SIG-M5 treated with dmso at 0.1 percent for 504 hours (cell line): ENCODE results near the gene PHOX2A.
"Not testable (repeated sequence)": the region's sequence is repeated elsewhere in the genome, so short reads cannot be mapped to it uniquely, and the experiment has no call there.

ENCODE experiments used
- DNase-seq: peaks from one replicate; lab custom pipeline; 2025; ENCODE audit not compliant: unreplicated experiment; lab: John Stamatoyannopoulos, UW

PHOX2A gene

DNA sequence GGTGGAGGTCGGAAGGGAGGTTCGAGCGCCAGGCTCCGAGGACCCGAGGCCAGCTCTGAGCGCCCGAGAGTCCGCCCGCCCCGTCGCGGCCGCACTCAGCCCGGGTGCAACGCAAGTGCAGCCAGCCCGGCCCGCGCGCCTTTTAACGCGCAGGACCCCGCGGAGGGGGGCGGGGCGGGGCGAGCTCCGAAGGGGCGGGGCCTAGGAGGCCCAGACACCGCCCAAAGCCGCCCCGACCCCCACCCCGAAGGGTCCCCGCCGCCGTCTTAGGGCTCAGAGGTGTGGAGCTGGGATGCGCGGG is at the start of gene PHOX2A:
Gene PHOX2A (minus strand): TSS at position 117 of the 301 bp plus-strand sequence. CDS start 172 bp downstream, outside the sequence.
- DNase-seq, result no peak

DNA sequence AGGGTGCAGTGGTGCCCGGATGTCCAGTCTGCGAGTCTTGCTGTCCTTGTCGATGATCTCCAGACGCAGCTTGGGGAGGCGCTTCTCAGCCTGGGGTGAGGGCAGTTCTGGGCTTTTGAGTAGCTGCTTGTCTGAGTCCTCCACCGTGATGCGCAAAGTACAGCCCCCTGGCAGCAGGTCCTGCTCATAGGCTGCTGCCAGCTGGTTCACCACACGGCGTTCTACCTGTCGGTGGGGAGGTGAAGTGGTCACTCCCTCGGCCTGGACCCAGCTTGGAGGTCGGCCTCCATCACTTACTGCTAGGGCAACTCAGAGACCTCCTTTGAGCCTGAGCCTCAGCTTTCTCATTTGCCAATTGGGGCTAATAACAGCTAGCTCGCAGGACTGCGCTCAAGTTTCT is 49.4 kb upstream of the PHOX2A start:
- DNase-seq, result no peak

DNA sequence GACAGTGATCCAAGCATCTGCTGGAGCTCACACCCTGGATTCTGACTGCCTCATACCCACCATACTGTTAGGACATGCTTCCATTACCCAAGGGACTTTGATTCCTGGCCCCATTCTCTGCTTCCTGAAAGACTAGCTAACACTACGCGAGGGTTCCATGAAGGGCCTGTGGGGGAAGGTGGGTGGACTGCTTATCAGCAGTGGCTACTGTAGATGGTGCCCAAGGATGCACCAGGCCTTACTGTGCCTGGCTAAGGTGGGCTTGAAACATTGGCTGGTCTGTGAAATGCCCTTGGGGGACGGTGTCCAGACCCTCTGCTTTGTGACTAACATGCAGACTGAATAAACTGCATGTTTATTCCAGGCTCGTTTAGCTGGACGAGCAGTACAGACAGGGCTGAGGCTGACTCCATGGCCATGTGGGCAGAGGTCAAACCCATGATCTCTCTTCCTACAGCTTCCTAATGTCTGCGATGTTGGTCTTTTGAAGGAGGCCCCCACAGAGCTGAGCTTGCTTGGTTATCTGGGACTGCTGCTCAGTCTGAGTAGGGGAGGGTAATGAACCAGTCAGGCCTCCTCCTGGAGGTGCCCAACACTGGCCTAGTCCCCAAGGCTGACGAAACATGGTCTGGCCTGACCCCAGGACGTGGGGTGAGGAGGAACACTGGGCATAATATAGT is 48.3 kb upstream of the PHOX2A start:
- DNase-seq, result no peak

DNA sequence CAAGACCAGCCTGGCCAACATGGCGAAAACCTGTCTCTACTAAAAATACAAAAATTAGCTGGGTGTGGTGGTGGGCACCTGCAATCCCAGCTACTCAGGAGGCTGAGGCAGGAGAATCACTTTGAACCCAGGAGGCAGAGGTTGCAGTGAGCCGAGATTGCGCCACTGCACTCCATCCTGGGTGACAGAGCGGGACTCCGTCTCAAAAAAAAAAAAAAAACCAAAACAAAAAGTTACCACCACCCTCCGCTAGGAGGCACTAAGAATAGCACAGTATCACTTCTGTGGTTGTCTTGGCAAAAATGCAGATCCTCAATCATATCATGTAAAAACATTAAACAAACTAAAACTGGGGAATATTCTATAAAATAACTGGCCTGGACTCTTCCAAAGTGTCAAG is 46.8 kb upstream of the PHOX2A start:
- DNase-seq, result peak; percentile 3

DNA sequence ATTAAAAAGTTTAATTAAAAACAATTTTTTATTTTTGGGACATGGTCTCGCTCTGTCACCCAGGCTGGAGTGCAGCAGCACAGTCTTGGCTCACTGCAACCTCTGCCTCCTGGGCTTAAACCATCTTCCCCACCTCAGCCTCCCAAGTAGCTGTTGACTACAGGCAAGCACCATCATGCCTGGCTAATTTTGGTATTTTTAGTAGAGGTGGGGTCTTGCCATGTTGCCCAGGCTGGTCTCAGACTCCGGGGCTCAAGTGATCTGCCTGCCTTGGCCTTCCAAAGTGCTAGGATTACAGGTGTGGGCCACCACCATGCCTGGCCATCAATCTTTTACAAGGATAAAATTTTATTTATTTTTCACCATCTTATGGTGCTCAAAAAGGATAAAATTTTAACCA is 43.3 kb upstream of the PHOX2A start:
- no peak for DNase-seq

DNA sequence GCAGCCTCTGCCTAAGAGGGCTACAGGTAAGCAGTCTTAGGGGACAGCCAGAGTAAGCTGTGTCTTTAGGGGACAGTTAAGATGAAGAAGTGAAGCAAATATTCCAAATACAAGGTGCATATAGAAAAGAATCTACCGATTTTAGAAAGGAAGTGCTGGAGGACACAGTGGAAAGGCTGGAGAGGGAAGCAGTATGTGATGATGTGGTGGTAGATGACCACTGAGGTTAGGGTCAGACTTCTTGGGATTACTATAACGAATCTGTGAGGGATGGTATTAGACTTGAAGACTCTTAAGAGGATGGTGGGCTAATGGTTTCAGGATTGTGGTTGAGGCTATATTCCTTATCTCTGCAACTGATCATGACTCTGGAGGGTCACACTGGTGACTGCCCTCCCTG is 40.0 kb upstream of the PHOX2A start:
- no peak for DNase-seq

DNA sequence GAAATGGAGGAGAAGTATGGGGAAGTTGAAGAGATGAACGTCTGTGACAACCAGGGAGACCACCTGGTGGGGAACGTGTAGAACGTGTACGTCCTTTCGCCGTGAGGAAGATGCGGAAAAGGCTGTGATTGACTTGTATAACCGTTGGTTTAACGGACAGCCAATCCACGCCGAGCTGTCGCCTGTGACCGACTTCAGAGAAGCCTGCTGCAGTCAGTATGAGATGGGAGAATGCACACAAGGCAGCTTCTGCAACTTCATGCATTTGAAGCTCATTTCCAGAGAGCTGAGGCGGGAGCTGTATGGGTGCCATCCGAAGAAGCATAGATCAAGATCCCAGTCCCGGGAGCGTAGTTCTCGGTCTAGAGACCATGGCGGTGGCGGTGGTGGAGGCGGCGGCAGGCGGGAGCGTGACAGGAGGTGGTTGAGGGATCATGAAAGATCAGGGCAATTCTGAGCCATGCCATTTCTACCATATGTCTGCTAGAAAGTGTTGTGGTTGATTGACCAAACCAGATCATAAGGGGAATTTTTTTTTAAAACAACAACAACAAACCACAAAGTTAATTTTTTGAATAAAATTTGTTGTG is 36.8 kb upstream of the PHOX2A start:
- no peak for DNase-seq

DNA sequence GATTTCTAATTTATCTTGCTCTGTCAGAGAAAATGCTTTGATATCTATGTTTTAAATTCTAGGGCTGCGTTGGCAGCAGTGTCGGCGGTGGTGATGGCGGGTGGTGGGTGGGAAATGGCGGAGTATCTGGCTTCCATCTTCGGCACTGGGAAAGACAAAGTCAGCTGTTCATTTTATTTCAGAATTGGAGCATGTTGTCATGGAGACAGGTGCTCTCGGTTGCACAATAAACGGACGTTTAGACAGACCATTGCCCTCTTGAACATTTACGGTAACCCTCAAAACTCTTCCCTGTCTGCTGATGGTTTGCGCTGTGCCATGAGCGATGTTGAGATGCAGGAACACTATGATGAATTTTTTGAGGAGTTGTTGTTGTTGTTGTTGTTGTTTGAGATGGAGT is 36.1 kb upstream of the PHOX2A start:
- DNase-seq, result no peak

DNA sequence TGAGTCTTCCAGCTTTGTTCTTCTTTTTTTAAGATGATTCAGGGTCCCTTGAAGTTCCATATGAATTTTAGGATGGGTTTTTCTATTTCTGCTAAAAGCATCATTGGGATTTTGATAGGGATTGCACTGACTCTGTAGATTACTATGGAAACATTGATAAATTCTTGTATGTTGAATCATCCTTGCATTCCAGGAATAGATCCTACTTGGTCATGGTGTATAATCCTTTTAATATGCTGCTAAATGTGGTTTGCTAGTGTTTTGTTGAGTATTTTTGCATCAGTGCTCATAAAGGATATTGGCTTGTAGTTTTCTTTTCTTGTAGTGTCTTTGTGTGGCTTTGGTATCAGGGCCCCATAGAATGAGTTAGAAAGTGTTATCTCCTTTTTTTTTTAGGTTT is 34.9 kb upstream of the PHOX2A start:
- no peak for DNase-seq

DNA sequence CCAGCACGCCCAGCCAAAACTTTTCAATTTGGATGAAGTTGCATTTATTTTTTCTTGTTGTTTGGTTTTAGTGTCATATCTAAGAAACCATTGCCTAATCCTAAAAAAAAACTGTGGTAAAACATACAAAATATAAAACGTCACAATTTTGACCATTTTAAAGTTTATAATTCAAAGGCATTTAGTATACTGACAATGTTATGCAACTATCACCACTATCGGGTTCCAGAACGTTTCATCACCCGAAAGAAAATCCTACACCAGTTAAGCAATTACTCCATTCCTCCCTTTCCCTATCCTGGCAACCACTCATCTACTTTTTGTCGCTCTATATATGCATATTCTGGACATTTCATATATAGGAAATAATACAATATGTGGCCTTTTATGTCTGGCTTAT is 30.5 kb upstream of the PHOX2A start:
- DNase-seq, result no peak

DNA sequence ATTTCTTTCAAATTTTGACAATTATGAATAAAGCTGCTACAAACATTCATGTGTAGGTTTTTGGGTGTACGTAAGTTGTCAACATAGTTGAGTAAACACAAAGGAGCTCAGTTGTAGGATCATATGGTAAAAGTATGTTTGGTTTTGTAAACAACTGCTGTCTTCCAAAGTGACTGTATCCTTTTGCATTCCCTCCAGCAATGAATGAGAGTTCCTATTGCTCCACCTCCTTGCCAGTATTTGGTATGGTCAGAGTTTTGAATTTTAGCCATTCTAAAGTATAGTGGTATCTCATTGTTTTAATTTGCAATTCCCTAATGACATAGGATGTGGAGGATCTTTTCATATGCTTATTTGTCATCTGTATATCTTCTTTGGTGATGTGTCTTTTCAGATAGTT is 28.0 kb upstream of the PHOX2A start:
- DNase-seq, result no peak

DNA sequence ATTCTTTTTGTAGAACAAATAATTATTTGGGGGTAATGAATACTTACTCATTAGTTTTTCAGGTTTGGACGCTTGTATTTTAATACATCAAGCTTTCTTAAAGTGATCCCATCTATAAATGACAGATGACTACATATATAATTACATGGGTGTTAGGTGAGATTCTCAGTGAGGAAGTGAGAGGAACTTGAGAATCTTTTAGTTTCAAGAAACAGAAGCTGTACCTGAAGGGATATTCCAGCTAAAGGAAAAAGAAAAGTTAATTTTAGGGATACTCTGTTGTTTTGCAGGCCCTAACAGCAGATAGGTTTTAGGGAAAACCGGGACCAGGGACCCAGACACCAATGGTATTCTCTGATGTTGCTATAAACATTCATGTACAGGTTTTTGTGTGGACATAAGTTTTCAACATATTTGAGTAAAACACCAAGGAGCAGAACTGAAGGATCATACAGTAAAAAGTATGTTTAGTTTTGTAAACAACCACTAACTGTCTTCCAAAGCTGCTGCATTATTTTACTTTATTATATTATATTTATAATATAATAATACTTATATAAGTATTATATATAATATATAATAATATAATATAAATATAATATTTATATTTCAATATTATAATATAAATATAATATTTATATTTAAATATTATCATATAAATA is 24.1 kb upstream of the PHOX2A start:
- DNase-seq, result no peak

DNA sequence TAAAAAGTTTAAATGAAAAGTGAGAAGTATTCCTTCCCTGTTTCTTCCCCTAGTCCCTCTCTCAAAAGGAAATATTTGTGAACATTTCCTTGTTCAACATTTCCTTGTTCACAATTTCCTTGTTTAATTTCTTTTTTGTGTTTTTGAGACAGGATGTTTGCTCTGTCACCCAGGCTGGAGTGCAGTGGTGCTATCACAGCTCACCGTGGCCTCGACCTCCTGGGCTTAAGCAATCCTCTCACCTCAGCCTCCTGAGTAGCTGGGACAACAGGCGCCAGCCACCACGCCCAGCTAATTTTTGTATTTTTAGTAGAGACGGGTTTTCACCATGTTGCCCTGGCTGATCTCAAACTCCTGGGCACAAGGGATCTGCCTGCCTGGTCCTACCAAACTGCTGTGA is 23.0 kb upstream of the PHOX2A start:
- not testable (repeated sequence) for DNase-seq

DNA sequence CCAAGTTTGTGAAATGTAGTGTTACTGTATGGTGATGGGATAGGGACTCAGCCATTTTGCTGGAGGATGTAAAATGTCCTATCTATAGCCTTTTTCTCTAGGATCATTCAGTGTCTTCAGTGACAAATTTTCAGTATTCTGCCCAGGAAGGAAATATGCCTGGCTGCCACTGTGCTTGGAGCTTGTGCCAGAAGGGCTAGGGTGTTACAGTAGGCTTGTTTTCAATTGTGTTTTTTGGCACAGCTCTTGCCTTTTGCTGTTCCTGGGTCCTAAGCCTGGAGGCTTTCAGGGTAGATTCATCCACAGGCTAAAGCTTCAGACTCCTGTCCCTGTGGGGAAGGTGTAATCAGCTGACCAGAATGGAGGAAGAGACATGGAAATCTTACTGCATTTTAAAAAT is 22.0 kb upstream of the PHOX2A start:
- DNase-seq, result no peak

DNA sequence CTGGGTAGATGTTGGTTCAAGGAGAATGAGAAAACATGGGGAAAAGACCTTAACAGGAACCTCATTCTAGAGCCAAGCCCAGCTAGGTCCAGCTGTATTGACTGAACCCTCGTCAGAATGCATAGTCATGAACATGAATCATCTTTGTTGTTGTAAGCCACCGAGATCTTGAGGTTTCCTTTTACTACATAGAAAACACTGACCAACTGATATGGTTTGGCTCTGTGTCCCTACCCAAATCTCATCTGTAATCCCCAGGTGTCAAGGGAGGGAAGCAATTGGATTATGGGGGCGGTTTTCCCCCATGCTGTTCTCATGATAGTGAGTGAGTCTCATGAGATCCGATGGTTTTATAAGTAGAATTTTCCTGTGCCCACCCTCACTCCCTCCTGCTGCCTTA is 19.4 kb upstream of the PHOX2A start:
- DNase-seq, result no peak

DNA sequence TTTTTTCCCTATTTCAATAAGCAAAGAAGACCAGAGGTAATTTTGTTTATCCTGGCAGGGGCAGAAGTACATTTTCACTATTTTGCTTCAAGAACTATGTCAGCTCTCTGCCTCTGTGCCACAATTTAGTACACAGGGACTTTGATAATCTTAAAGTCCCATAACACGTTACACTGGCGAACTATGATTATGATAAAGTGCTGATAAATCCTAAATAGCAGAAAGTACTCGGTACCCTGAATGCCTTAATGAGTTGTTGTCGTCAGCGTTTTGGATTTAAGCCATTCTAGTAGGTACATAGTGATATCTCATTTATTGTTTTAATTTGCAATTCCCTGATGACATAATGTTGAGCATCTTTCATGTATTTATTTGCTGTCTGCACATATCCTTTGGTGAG is 16.6 kb upstream of the PHOX2A start:
- no peak for DNase-seq

DNA sequence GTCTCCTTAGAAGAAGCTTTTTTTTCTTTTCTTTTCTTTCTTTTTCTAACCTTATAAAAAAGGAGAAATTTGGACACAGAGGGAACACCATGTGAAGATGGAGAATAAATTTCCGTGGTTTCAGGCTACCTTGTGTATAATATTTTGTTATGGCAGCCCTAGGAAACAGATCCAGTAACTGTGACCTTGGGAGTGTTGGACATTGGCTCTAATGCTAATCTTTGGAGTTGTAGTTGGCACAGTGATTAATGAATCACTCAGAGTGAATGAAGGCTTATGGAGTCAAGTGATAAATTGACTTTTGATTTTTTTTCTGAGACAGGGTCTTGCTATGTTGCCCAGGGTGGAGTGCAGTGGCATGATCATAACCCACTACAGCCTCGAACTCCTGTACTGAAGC is 15.5 kb upstream of the PHOX2A start:
- DNase-seq, result no peak

DNA sequence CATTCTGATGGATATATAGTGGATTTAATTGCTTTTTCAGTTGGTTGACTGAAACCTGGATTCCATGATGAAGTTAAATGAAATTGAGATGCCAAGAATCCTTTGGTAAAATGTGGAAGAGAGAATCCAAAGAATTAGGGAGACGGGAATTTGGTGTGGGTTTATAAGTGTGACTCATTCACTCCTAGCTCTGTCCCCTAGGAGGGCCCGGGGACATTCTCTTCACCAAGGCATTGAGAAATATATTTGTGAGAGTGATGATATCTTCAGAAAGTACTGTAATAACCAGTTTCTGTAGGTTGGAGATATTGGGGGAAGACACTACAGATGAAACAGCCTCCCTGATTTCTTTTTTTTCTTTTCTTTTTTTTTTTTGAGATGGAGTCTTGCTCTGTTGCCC is 13.6 kb upstream of the PHOX2A start:
- DNase-seq, result no peak

DNA sequence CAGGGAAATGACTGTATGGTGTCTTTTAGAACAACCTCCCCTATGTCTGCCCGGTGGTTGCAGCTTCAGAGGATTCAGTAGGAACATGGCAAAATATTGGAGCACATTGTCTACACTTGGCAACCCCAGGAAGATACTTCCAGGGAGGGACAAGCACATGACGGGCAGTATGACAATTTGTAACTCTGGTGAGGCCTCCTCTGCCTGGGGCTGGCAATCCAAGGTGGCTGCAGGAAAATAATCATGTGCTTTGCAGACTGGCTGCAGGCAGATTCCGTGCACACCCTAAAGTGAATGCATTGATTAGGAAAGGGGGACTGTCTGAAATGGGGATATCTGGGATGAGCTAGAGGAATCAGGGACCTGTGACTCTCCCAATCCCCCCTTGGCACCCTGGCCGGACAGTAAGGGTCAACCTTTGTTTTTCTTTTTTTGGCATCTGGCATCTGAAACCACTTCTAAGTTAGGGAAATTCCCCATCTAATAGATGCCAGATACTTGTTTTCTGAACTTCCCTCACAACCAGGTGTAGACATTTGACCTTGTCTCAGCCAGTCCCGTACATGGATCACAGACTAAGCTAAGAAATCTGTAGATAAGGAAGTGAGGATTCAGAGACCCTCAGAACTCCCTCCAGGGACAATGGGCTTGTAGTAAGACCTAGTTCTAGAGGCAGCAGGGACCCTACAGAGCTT is 10.5 kb upstream of the PHOX2A start:
- no peak for DNase-seq

DNA sequence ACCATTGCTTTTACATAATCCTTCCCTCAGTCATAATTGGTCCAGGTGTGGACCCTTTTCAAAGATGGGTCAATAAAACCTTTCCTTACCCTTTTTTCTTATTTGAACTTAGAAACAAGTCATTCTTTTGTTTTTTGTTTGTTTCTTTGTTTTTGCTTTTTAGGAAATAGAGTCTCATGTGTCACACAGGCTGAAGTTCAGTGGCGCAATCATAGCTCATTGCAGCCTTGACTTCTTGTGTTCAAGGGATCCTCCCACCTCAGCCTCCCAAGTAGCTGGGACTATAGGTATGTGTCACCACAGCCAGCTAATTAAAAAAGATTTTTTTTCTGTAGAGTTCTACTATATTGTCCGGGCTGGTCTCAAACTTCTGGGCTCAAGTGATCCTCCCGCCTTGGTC is 9.4 kb upstream of the PHOX2A start:
- no peak for DNase-seq

DNA sequence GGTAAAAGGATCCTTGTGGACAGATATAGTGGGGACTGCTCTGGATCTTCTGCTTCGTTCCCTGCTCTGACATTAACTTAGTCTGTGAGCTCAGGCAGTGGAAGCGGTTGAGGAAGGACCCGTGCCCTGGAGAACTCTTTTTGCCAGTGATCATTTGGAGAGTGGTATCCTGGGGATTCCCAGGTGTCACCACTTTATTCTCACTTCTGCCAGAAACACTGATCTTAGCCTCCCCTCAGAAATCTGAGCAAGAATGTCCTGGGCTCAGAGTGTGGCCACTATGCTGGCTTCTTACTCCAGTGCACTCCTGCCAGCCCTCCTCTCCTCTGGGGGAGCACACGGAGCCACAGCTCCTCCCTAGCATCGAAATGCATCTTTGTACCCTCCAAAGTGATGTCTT is 7.6 kb upstream of the PHOX2A start:
- no peak for DNase-seq
